Astrocyte of the spinal cord (primary cell): ENCODE data around the gene TPST1.
"Not testable (repeated sequence)": the region's sequence is repeated elsewhere in the genome, so short reads cannot be mapped to it uniquely, and the experiment has no call there.

ENCODE experiments used
- DNase-seq: peaks from one replicate; pipeline ENCODE4 v3.0.0; 2011; ENCODE audit warnings: low read depth, low spot score
- H3K4me3 ChIP-seq: 2 replicates; pipeline ENCODE4 v1.5.1; 2011; ENCODE audit warnings: low read depth, mild to moderate bottlenecking, low read length, moderate library complexity
- in situ Hi-C: cut with HindIII; loops from 2 replicates; pipeline ENCODE4 v1.10.0; 2017; ENCODE audit warnings: low sequenced_read_pairs
- TF ChIP-seq, protein P1 (sequence below): IDR thresholded peaks from 2 replicates; pipeline ENCODE4 v1.5.1; 2012; ENCODE audit warnings: low read depth, mild to moderate bottlenecking, low read length, inconsistent platforms

Gene TPST1

DNA sequence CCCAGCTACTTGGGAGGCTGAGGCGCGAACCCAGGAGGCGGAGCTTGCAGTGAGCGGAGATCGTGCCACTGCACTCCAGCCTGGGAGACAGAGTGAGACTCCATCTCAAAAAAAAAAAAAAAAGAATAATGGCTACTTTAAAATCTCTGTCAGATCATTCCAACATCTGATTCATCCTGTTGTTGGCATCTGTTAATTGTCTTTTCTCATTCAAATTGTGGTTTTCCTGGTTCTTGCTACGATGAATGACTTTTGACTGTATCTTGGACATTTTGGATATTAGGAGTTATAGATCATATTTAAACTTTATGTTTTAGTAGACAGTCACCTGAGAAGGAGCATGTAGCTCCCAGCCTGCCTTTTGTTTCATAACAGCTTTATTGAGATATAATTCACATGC lies 8.5 kb downstream of the TPST1 start:
- no peak for DNase-seq
- no peak overlapping the region for H3K4me3 ChIP-seq
- TF ChIP-seq, protein P1, sequence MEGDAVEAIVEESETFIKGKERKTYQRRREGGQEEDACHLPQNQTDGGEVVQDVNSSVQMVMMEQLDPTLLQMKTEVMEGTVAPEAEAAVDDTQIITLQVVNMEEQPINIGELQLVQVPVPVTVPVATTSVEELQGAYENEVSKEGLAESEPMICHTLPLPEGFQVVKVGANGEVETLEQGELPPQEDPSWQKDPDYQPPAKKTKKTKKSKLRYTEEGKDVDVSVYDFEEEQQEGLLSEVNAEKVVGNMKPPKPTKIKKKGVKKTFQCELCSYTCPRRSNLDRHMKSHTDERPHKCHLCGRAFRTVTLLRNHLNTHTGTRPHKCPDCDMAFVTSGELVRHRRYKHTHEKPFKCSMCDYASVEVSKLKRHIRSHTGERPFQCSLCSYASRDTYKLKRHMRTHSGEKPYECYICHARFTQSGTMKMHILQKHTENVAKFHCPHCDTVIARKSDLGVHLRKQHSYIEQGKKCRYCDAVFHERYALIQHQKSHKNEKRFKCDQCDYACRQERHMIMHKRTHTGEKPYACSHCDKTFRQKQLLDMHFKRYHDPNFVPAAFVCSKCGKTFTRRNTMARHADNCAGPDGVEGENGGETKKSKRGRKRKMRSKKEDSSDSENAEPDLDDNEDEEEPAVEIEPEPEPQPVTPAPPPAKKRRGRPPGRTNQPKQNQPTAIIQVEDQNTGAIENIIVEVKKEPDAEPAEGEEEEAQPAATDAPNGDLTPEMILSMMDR, result no peak
- in situ Hi-C loops, result no loop called here

DNA sequence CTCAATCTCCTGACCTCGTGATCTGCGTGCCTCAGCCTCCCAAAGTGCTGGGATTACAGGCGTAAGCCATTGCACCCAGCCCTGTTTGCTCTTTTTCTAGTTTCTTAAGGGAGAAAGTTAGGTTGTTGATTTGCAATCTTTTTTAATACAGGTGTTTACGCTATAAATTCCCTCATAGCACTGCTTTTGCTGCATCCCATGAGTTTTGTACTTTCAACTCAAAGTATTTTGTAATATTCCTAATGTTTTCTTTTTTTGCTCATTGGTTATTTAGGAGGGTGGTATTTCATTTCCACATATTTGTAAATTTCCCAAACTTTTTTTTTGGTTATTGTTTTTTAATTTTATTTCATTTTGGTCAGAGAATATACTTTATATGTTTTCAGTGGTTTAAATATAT lies 11.6 kb downstream of the TPST1 start:
- in situ Hi-C loops, result no loop called here
- no peak for DNase-seq
- H3K4me3 ChIP-seq, result no peak overlapping the region
- TF ChIP-seq, protein P1, result no peak

GRCh38 chr7:66219805-66220204 lies 14.7 kb downstream of the TPST1 start:
- DNase-seq, result no peak
- TF ChIP-seq, protein P1, result no peak
- no peak overlapping the region for H3K4me3 ChIP-seq
- in situ Hi-C loops, result no loop called here

DNA sequence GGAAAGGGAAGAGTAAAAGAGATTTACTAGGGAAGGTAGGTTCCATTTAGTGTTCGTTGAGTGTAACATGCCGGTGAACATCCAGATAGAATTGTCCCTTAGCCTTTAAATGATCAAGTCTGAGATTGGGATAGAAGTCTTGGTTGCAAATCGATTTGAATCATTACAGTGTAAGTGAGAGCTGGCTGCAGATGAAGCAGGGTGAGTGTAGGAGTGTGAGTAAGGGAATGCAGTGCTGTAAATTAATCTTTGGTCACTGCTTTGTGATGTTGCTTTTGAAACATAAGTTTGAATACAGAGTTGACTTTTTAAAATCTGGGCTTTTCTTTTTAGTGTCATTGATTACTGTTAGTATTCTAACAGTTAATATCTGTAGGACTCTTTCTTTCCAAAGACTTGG lies 16.3 kb downstream of the TPST1 start:
- DNase-seq, result no peak
- TF ChIP-seq, protein P1, result no peak
- in situ Hi-C loops, result no loop called here
- H3K4me3 ChIP-seq, result no peak overlapping the region

- DNase-seq, result no peak
- TF ChIP-seq, protein P1, result no peak
- in situ Hi-C loops, result no loop called here
- no peak overlapping the region for H3K4me3 ChIP-seq
Measured at GRCh38 chr7:66227808-66228207, 22.7 kb downstream of the TPST1 start.

- H3K4me3 ChIP-seq, DNase-seq, in situ Hi-C loops: not testable (repeated sequence)
Measured at GRCh38 chr7:66231326-66232216, 26.4 kb downstream of the TPST1 start.

DNA sequence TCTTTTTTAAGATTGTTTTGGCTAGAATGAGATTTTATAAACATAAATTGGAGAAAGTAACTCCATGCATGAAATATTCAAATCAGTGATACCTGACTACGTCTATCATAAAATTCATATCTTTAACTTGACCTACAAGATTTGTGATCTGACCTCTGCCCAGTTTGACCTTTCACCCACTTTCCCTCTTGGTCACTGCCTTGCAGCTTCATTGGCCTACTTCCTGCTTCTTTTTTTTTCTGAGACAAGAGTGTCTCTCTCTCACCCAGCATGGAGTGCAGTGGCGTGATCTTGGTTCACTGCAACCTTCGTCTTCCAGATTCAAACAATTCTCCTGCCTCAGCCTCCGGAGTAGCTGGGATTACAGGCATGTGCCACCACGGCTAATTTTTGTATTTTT lies 28.5 kb downstream of the TPST1 start:
- TF ChIP-seq, protein P1, result no peak
- DNase-seq, result no peak
- in situ Hi-C loops, result no loop called here
- H3K4me3 ChIP-seq, result no peak overlapping the region
